ENCODE results near the gene SLC35E2B.

GRCh38 chr1:1630191-1630964 is 62.2 kb downstream of the SLC35E2B start:
- TF ChIP-seq CTCF (IDR thresholded peaks at IDR 0.05; ENCODE audit: control extremely low read depth in 1 of 3, insufficient read depth in 1 of 3, low read depth in 1 of 3, low read length in 3 of 3) (no peak), CEBPB (IDR thresholded peaks at IDR 0.05; ENCODE audit: low read depth, low read length) (no peak), RAD21 (IDR thresholded peaks at IDR 0.05 in 1 of 2, conservative IDR thresholded peaks at IDR 0.05 in 1 of 2; ENCODE audit: low read depth in 2 of 2, low read length in 2 of 2) (no peak), RNF2 (IDR thresholded peaks at IDR 0.05; ENCODE audit: borderline replicate concordance, low read depth, low read length, missing control alignments, poor library complexity, severe bottlenecking) (no peak), POLR2AphosphoS5 (IDR thresholded peaks at IDR 0.05; ENCODE audit: low read depth, low read length) (no peak; the same call in 1 of the 2 replicates), ATF3 (IDR thresholded peaks at IDR 0.05; ENCODE audit: insufficient read depth, low read depth, low read length) (no peak), SIRT6 (IDR thresholded peaks at IDR 0.05; ENCODE audit: low read length) (no peak)

All from H1 (cell line).